SH-SY5Y (cell line): ENCODE measurements around the gene HERPUD1.

Experiments
- GATA2 ChIP-seq: IDR thresholded peaks from 2 replicates; pipeline ENCODE4 v1.6.1; 2011; ENCODE audit warnings: mild to moderate bottlenecking, low read depth, low read length
- GATA3 ChIP-seq: IDR thresholded peaks from 2 replicates; pipeline ENCODE4 v1.6.1; 2011; ENCODE audit warnings: low read depth, mild to moderate bottlenecking, low read length, moderate library complexity

DNA sequence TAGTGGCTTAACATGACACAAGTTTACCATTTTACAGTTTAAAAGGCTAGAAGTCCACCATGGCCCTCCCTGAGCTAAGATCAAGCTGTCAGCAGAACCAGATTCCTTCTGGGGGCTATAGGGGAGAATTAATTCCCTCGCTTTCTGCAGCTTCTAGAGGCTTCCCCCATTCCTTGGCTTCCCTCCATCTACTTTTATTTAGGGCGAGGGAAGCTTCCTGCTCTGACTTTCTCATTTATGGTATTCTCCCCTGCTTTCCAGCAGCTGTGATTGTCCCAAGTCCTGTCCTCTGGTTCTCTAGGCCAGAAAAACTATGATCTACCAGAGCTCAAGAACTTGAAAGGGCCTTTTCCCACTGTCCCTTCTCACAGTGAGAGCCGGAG lies 34.1 kb downstream of the HERPUD1 start:
- no peak for TF ChIP-seq GATA2
- TF ChIP-seq GATA3 = no peak
